Karpas-422 (cell line): ENCODE results near the gene NEK1. TPM values are rescaled to one million over a fixed set of nuclear protein-coding genes. Genes with fewer than 3 reads are reported as not detected.
A peak's percentile ranks its signal among the peaks of the same experiment; 100 is the strongest.

Source experiments
- DNase-seq: peaks from one replicate; pipeline ENCODE4 v3.0.0-alpha.2; 2015
- H2AFZ ChIP-seq: fragments of 200-600 bp; sonication (generic); 2 replicates; pipeline ENCODE4 v1.6.1; 2014; ENCODE audit warnings: antibody characterized with exemption, low read length, mixed read lengths
- H3K27ac ChIP-seq: fragments of 200-600 bp; sonication (generic); 2 replicates; pipeline ENCODE4 v1.5.1; 2014; ENCODE audit warnings: mild to moderate bottlenecking, low read length, moderate library complexity
- H3K27me3 ChIP-seq: fragments of 200-600 bp; sonication (generic); 2 replicates; pipeline ENCODE4 v1.6.1; 2014; ENCODE audit warnings: low read length, mixed read lengths
- H3K36me3 ChIP-seq: fragments of 200-600 bp; sonication (generic); 2 replicates; pipeline ENCODE4 v1.6.1; 2014; ENCODE audit warnings: low read length, mixed read lengths; ENCODE audit not compliant: insufficient read depth
- H3K4me1 ChIP-seq: fragments of 200-600 bp; sonication (generic); 2 replicates; pipeline ENCODE4 v1.6.1; 2014; ENCODE audit warnings: mild to moderate bottlenecking, low read length, mixed read lengths
- H3K4me2 ChIP-seq: fragments of 200-600 bp; sonication (generic); 2 replicates; pipeline ENCODE4 v1.6.1; 2014; ENCODE audit warnings: low read length, low read depth, mild to moderate bottlenecking; ENCODE audit not compliant: poor library complexity, severe bottlenecking
- H3K4me3 ChIP-seq: fragments of 200-600 bp; sonication (generic); 2 replicates; pipeline ENCODE4 v1.5.1; 2014; ENCODE audit warnings: mild to moderate bottlenecking, antibody characterized with exemption, low read length, mixed read lengths
- H3K79me2 ChIP-seq: fragments of 200-600 bp; sonication (generic); 2 replicates; pipeline ENCODE4 v1.6.1; 2014; ENCODE audit warnings: mild to moderate bottlenecking, low read length, mixed read lengths
- H3K9ac ChIP-seq: fragments of 200-600 bp; sonication (generic); 2 replicates; pipeline ENCODE4 v1.6.0; 2014; ENCODE audit warnings: low read length
- H3K9me2 ChIP-seq: fragments of 200-600 bp; sonication (generic), shearing (Covaris generic); replicated peaks from 2 replicates; pipeline ENCODE4 v1.6.0; 2014; ENCODE audit warnings: mild to moderate bottlenecking, low read length, moderate library complexity; ENCODE audit not compliant: insufficient read depth
- H3K9me3 ChIP-seq: fragments of 300-700, 200-600 bp; sonication (generic); 2 replicates; pipeline ENCODE4 v1.6.1; 2014; ENCODE audit warnings: low read length, mixed read lengths
- H4K20me1 ChIP-seq: fragments of 200-600 bp; sonication (generic); 2 replicates; pipeline ENCODE4 v1.6.1; 2014; ENCODE audit warnings: mild to moderate bottlenecking, antibody characterized with exemption, low read length, low read depth; ENCODE audit not compliant: insufficient read depth
- total RNA-seq: library from RNA; depleted of rRNA; stranded (reverse); fragments of >200 nt; shearing (Covaris generic); gene quantifications from 2 replicates; pipeline ENCODE4 v1.2.3, GENCODE V29; 2014; ENCODE audit warnings: low replicate concordance

Gene NEK1
- total RNA-seq, 1 experiment from 2014 or later: 9.4 TPM

GRCh38 chr4:169366821-169367220 is 245.6 kb downstream of the NEK1 start:
- H3K9me3 ChIP-seq: no peaks in the 10 kb centered on the region
- H2AFZ ChIP-seq: no peak overlapping the region
- H3K27ac ChIP-seq: no peak overlapping the region
- no peaks in the 10 kb centered on the region for H3K27me3 ChIP-seq
- no peaks in the 10 kb centered on the region for H3K4me1 ChIP-seq
- H3K4me2 ChIP-seq: no peak overlapping the region
- no peaks in the 10 kb centered on the region for H3K9me2 ChIP-seq
- no peak overlapping the region for H3K9ac ChIP-seq
- H3K79me2 ChIP-seq: no peaks in the 10 kb centered on the region
- no peak overlapping the region for H3K4me3 ChIP-seq
- no peaks in the 10 kb centered on the region for H4K20me1 ChIP-seq
- DNase-seq: no peak
- H3K36me3 ChIP-seq: no peaks in the 10 kb centered on the region

DNA sequence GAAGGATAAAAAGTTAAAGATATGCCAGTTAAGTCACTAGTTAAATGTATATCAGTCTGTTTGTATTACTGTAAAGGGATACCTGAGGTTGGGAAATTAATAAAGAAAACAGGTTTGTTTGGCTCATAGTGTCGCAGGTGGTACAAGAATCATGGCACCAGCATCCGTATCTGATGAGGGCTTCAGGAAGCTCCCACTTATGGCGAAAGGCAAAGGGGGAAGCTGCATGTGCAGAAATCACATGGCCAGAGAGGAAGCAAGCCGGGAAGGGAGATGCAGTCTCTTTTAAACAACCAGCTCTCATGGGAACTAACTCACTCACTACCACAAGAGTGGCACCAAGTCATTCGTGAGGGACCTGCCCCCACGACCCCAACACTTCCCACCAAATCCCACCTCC is 249.8 kb downstream of the NEK1 start:
- no peak for DNase-seq
- H3K4me3 ChIP-seq: no peak overlapping the region
- no peaks in the 10 kb centered on the region for H3K79me2 ChIP-seq
- no peaks in the 10 kb centered on the region for H3K9me2 ChIP-seq
- no peaks in the 10 kb centered on the region for H3K27me3 ChIP-seq
- H4K20me1 ChIP-seq: no peaks in the 10 kb centered on the region
- no peak overlapping the region for H3K4me2 ChIP-seq
- no peak overlapping the region for H3K9ac ChIP-seq
- no peaks in the 10 kb centered on the region for H3K9me3 ChIP-seq
- no peak overlapping the region for H2AFZ ChIP-seq
- no peaks in the 10 kb centered on the region for H3K36me3 ChIP-seq
- no peak overlapping the region for H3K27ac ChIP-seq
- no peaks in the 10 kb centered on the region for H3K4me1 ChIP-seq

GRCh38 chr4:169361756-169362155 is 250.6 kb downstream of the NEK1 start:
- Histone ChIP-seq H3K9ac (no peak overlapping the region), H3K27me3 (no peaks in the 10 kb centered on the region), H4K20me1 (no peaks in the 10 kb centered on the region), H2AFZ (no peak overlapping the region), H3K79me2 (no peaks in the 10 kb centered on the region), H3K4me3 (no peak overlapping the region), H3K36me3 (no peaks in the 10 kb centered on the region), H3K4me2 (no peak overlapping the region), H3K9me3 (no peaks in the 10 kb centered on the region), H3K27ac (no peak overlapping the region), H3K4me1 (no peaks in the 10 kb centered on the region), H3K9me2 (no peaks in the 10 kb centered on the region)
- no peak for DNase-seq

DNA sequence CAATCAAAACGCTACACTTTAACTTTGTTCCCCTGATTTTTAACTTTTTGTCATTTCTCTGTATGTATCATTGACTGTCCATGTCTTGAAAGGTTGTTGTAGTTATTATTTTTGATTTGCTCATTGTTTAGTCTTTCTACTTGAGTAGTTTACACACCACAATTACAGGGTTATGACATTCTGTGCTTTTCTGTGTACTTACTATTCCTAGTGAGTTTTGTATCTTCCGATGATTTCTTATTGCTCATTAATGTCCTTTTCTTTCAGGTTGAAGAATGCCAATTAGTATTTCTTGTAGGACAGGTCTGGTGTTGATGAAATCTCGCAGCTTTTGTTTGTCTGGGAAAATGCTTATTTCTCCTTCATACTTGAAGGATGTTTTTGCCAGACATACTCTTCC is 252.4 kb downstream of the NEK1 start:
- Histone ChIP-seq H4K20me1 (no peaks in the 10 kb centered on the region), H3K79me2 (no peaks in the 10 kb centered on the region), H3K4me3 (no peak overlapping the region), H3K9ac (no peak overlapping the region), H3K9me3 (no peaks in the 10 kb centered on the region), H3K27ac (no peak overlapping the region), H3K4me2 (no peak overlapping the region), H3K36me3 (no peaks in the 10 kb centered on the region), H3K4me1 (no peaks in the 10 kb centered on the region), H2AFZ (no peak overlapping the region), H3K27me3 (no peaks in the 10 kb centered on the region), H3K9me2 (no peaks in the 10 kb centered on the region)
- DNase-seq: no peak

GRCh38 chr4:169352360-169352759 is 260.0 kb downstream of the NEK1 start:
- Histone ChIP-seq H3K27me3 (no peaks in the 10 kb centered on the region), H3K27ac (no peak overlapping the region), H3K4me3 (no peak overlapping the region), H4K20me1 (no peaks in the 10 kb centered on the region), H3K36me3 (no peaks in the 10 kb centered on the region), H3K4me1 (peaks cover 5% of the 10 kb centered on the region), H3K79me2 (no peaks in the 10 kb centered on the region), H3K9ac (no peak overlapping the region), H3K4me2 (no peak overlapping the region), H3K9me2 (no peaks in the 10 kb centered on the region), H3K9me3 (no peaks in the 10 kb centered on the region), H2AFZ (no peak overlapping the region)
- DNase-seq: no peak

DNA sequence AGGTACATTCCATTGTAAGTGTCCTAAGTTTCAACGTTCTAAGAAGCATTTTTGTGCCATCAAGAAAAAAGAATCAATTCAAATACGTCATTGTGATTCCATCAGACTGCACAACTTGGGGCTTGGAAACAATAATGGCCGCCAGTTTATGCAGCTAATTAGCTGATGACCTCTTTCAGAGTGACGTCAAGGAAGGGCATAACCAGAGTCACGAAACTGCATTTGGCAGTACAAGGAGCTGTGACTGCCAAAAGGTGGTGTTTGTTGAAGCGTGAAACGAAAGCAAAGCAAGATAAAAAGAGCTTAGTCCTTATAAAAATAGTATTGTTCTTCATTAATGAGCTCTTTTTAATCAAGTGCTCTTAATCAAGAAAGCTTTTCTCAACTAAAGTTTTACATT is 260.5 kb downstream of the NEK1 start:
- Histone ChIP-seq H2AFZ (no peak overlapping the region), H3K4me1 (peaks cover 5% of the 10 kb centered on the region), H4K20me1 (no peaks in the 10 kb centered on the region), H3K27me3 (no peaks in the 10 kb centered on the region), H3K79me2 (no peaks in the 10 kb centered on the region), H3K4me3 (no peak overlapping the region), H3K36me3 (no peaks in the 10 kb centered on the region), H3K4me2 (peak overlapping the region; percentile 26), H3K9ac (no peak overlapping the region), H3K9me2 (no peaks in the 10 kb centered on the region), H3K9me3 (no peaks in the 10 kb centered on the region), H3K27ac (no peak overlapping the region)
- no peak for DNase-seq

- Histone ChIP-seq H3K36me3 (no peaks in the 10 kb centered on the region), H3K9me2 (no peaks in the 10 kb centered on the region), H3K79me2 (no peaks in the 10 kb centered on the region), H3K4me2 (no peak overlapping the region), H3K27ac (no peak overlapping the region), H2AFZ (no peak overlapping the region), H3K4me3 (no peak overlapping the region), H3K9ac (no peak overlapping the region), H3K4me1 (peaks cover 5% of the 10 kb centered on the region), H3K9me3 (no peaks in the 10 kb centered on the region), H4K20me1 (no peaks in the 10 kb centered on the region), H3K27me3 (no peaks in the 10 kb centered on the region)
- DNase-seq: no peak
Measured at GRCh38 chr4:169348541-169348940, 263.8 kb downstream of the NEK1 start.

- Histone ChIP-seq H3K9ac (no peak overlapping the region), H3K4me1 (peaks cover 1% of the 10 kb centered on the region; the same call in 1 of the 2 replicates), H3K79me2 (no peaks in the 10 kb centered on the region), H3K36me3 (no peaks in the 10 kb centered on the region), H3K27me3 (no peaks in the 10 kb centered on the region), H3K27ac (no peak overlapping the region), H3K4me3 (no peak overlapping the region), H3K4me2 (no peak overlapping the region), H3K9me2 (no peaks in the 10 kb centered on the region), H4K20me1 (no peaks in the 10 kb centered on the region), H3K9me3 (no peaks in the 10 kb centered on the region), H2AFZ (no peak overlapping the region)
- DNase-seq: no peak
Measured at GRCh38 chr4:169346840-169347239, 265.5 kb downstream of the NEK1 start.

GRCh38 chr4:169345316-169345721 is 267.1 kb downstream of the NEK1 start:
- no peak for DNase-seq
- H4K20me1 ChIP-seq: no peaks in the 10 kb centered on the region
- no peaks in the 10 kb centered on the region for H3K27me3 ChIP-seq
- no peak overlapping the region for H3K9ac ChIP-seq
- H3K9me2 ChIP-seq: no peaks in the 10 kb centered on the region
- no peak overlapping the region for H2AFZ ChIP-seq
- H3K4me1 ChIP-seq: no peaks in the 10 kb centered on the region
- H3K79me2 ChIP-seq: no peaks in the 10 kb centered on the region
- H3K27ac ChIP-seq: no peak overlapping the region
- H3K36me3 ChIP-seq: no peaks in the 10 kb centered on the region
- no peak overlapping the region for H3K4me2 ChIP-seq
- no peaks in the 10 kb centered on the region for H3K9me3 ChIP-seq
- no peak overlapping the region for H3K4me3 ChIP-seq
